ENCODE results near the gene LY9.

LY9 gene

DNA sequence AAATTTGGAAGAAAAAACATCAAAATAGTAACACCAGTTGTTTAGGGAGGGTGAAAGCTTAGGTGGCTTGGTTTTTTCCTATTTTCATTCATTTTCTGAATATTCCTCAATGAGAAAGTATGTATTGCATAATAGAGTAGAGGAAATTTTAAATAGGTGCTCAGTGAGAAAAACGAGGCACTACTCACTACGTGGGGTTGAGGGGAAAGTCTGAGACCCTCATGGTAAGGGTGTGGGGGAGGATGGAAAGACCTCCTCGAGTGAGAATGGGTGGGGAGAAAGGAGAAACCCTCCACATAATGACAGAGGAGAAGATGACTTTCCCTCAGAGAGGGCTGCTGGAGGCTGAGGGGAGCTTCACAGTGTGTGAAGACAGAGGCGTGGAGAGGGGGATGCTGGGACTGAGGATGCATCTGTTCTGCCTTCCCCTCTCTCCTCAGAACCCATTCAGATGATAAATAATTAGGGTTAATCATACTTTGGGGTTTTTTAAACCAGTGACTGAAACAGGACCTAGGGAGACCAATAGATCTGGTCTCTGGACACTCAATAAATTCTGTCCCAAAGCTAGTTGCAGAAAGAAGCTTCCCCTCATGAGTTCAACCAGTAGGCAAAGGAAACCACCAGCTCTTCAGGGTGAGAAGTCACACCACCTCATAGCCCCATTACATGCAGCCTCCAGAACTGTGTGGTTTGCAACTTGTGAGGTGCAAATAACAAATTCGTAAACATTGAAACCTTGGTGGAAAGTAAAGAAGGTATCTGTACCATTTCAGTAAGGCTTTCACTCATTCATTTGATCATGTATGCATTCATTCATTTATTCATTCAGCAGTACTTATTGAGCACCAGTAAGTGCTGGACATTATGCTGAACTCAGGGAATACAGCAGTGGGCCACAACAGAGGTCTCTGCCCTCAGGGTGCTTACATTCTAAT is 39.8 kb upstream of the LY9 start:
- H3K27me3 ChIP-seq (ENCODE audit: control insufficient read depth, insufficient read depth, low read length), result 0 out of 2 replicates have a peak, but pooled peaks cover 3% of the 10 kb centered on the region
- no peak overlapping the region for H3K9ac ChIP-seq (ENCODE audit: low read length)
- H3K4me1 ChIP-seq (ENCODE audit: control insufficient read depth, insufficient read depth, low read length), result no peaks in the 10 kb centered on the region
- H3K27ac ChIP-seq (ENCODE audit: low read depth, low read length), result no peak overlapping the region
- H3K4me3 ChIP-seq (ENCODE audit: low read depth, low read length), result no peak overlapping the region
- H3K36me3 ChIP-seq (ENCODE audit: control insufficient read depth, insufficient read depth, low read length), result no peaks in the 10 kb centered on the region
- H3K9me3 ChIP-seq (ENCODE audit: control insufficient read depth, insufficient read depth, low read depth, low read length), result no peaks in the 10 kb centered on the region

DNA sequence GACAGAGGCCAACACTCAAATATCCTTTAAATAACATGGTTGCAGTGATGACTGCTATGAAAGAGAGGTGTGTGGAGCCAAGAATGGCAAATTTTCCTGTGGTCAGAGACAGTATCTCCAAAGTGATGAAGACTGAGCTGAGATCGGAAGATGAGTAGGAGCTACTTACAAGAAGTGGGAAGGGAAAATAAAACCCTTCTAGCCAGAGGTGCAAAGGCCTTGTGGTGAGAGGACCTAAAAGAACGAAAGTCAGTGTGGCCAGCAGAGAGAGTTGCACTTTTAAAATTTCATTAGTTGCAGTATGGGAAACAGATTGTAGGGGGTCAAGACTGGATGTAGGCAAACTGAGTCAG is 39.1 kb upstream of the LY9 start:
- Histone ChIP-seq H3K9me3 (ENCODE audit: control insufficient read depth, insufficient read depth, low read depth, low read length) (no peaks in the 10 kb centered on the region), H3K9ac (ENCODE audit: low read length) (no peak overlapping the region), H3K27ac (ENCODE audit: low read depth, low read length) (no peak overlapping the region), H3K4me1 (ENCODE audit: control insufficient read depth, insufficient read depth, low read length) (no peaks in the 10 kb centered on the region), H3K4me3 (ENCODE audit: low read depth, low read length) (no peak overlapping the region), H3K27me3 (ENCODE audit: control insufficient read depth, insufficient read depth, low read length) (no peaks in the 10 kb centered on the region), H3K36me3 (ENCODE audit: control insufficient read depth, insufficient read depth, low read length) (no peaks in the 10 kb centered on the region)

DNA sequence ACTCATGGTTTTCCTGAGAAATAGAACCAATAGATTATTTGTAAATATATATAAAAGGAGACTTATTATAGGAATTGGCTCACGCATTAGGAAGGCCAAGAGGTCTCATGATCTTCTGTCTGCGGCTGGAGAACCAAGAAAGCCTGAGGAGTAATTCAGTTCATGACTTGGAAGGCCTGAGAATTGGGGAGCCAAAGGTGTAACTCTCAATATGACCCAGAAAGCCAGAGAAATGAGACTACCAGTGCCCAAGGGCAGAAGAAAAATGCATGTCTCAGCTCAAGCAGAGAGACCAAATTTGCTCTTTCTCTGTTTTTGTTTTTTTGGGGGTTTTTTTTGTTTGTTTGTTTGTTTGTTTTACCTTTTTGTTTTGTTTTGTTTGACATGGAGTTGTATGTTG is 37.5 kb upstream of the LY9 start:
- no peak overlapping the region for H3K27ac ChIP-seq (ENCODE audit: low read depth, low read length)
- no peak overlapping the region for H3K4me3 ChIP-seq (ENCODE audit: low read depth, low read length)
- no peaks in the 10 kb centered on the region for H3K4me1 ChIP-seq (ENCODE audit: control insufficient read depth, insufficient read depth, low read length)
- H3K9me3 ChIP-seq (ENCODE audit: control insufficient read depth, insufficient read depth, low read depth, low read length), result no peaks in the 10 kb centered on the region
- H3K36me3 ChIP-seq (ENCODE audit: control insufficient read depth, insufficient read depth, low read length), result no peaks in the 10 kb centered on the region
- no peaks in the 10 kb centered on the region for H3K27me3 ChIP-seq (ENCODE audit: control insufficient read depth, insufficient read depth, low read length)
- H3K9ac ChIP-seq (ENCODE audit: low read length), result no peak overlapping the region

GRCh38 chr1:160759740-160760139 is 36.2 kb upstream of the LY9 start:
- no peaks in the 10 kb centered on the region for H3K4me1 ChIP-seq (ENCODE audit: control insufficient read depth, insufficient read depth, low read length)
- no peaks in the 10 kb centered on the region for H3K36me3 ChIP-seq (ENCODE audit: control insufficient read depth, insufficient read depth, low read length)
- H3K4me3 ChIP-seq (ENCODE audit: low read depth, low read length), result no peak overlapping the region
- H3K9me3 ChIP-seq (ENCODE audit: control insufficient read depth, insufficient read depth, low read depth, low read length), result no peaks in the 10 kb centered on the region
- no peaks in the 10 kb centered on the region for H3K27me3 ChIP-seq (ENCODE audit: control insufficient read depth, insufficient read depth, low read length)
- H3K27ac ChIP-seq (ENCODE audit: low read depth, low read length), result no peak overlapping the region
- H3K9ac ChIP-seq (ENCODE audit: low read length), result no peak overlapping the region

GRCh38 chr1:160761046-160761445 is 34.9 kb upstream of the LY9 start:
- H3K4me3 ChIP-seq (ENCODE audit: low read depth, low read length), result no peak overlapping the region
- H3K27ac ChIP-seq (ENCODE audit: low read depth, low read length), result no peak overlapping the region
- no peaks in the 10 kb centered on the region for H3K9me3 ChIP-seq (ENCODE audit: control insufficient read depth, insufficient read depth, low read depth, low read length)
- no peaks in the 10 kb centered on the region for H3K36me3 ChIP-seq (ENCODE audit: control insufficient read depth, insufficient read depth, low read length)
- H3K27me3 ChIP-seq (ENCODE audit: control insufficient read depth, insufficient read depth, low read length), result no peaks in the 10 kb centered on the region
- H3K9ac ChIP-seq (ENCODE audit: low read length), result no peak overlapping the region
- H3K4me1 ChIP-seq (ENCODE audit: control insufficient read depth, insufficient read depth, low read length), result no peaks in the 10 kb centered on the region

- H3K36me3 ChIP-seq (ENCODE audit: control insufficient read depth, insufficient read depth, low read length), result no peaks in the 10 kb centered on the region
- no peaks in the 10 kb centered on the region for H3K27me3 ChIP-seq (ENCODE audit: control insufficient read depth, insufficient read depth, low read length)
- no peaks in the 10 kb centered on the region for H3K9me3 ChIP-seq (ENCODE audit: control insufficient read depth, insufficient read depth, low read depth, low read length)
- H3K4me1 ChIP-seq (ENCODE audit: control insufficient read depth, insufficient read depth, low read length), result no peaks in the 10 kb centered on the region
- H3K4me3 ChIP-seq (ENCODE audit: low read depth, low read length), result no peak overlapping the region
- H3K9ac ChIP-seq (ENCODE audit: low read length), result no peak overlapping the region
- no peak overlapping the region for H3K27ac ChIP-seq (ENCODE audit: low read depth, low read length)
Observed at GRCh38 chr1:160761886-160762285, 34.1 kb upstream of the LY9 start.

DNA sequence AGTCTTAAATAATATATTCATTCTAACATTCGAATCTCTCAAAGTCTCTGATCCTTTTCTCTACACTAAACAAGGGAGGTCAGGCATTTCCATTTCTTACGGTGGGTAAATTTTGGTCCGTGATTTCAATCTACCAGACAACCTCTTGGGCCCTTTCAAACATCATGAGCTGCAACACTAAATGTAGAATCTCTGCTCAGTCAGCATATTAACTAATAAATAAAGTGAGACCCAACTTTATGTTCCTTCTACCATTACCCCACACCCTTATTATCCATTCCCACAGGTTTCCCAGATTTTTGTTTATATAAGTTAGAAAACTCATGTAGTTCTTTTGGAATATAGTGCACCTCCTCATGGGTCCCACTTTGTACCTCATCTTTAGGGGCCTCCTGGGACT is 32.0 kb upstream of the LY9 start:
- Histone ChIP-seq H3K27ac (ENCODE audit: low read depth, low read length) (no peak overlapping the region), H3K27me3 (ENCODE audit: control insufficient read depth, insufficient read depth, low read length) (no peaks in the 10 kb centered on the region), H3K4me3 (ENCODE audit: low read depth, low read length) (no peak overlapping the region), H3K9ac (ENCODE audit: low read length) (no peak overlapping the region), H3K9me3 (ENCODE audit: control insufficient read depth, insufficient read depth, low read depth, low read length) (no peaks in the 10 kb centered on the region), H3K4me1 (ENCODE audit: control insufficient read depth, insufficient read depth, low read length) (peaks cover 6% of the 10 kb centered on the region; the same call in 1 of the 2 replicates), H3K36me3 (ENCODE audit: control insufficient read depth, insufficient read depth, low read length) (no peaks in the 10 kb centered on the region)

GRCh38 chr1:160767395-160768294 is 28.3 kb upstream of the LY9 start:
- H3K27ac ChIP-seq (ENCODE audit: low read depth, low read length), result no peak overlapping the region

DNA sequence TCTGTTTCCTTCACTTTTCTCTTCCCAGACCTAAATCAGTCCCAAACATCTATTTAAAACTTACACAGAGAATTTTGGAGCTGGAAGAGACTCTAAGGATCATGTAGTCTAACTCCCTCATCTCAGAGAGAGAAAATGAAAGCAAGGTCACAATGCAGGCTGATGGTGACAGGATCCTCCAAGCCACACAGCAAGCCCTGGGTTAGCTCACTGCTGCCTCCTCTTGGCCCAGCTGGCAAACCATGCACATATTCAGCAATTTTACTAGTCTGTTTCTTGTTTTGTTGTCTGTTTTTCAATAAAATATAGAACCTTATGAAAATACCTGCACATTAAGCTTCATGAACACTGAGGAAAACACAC is 27.7 kb upstream of the LY9 start:
- H3K27me3 ChIP-seq (ENCODE audit: control insufficient read depth, insufficient read depth, low read length), result no peaks in the 10 kb centered on the region
- H3K4me3 ChIP-seq (ENCODE audit: low read depth, low read length), result no peak overlapping the region
- no peaks in the 10 kb centered on the region for H3K36me3 ChIP-seq (ENCODE audit: control insufficient read depth, insufficient read depth, low read length)
- no peak overlapping the region for H3K9ac ChIP-seq (ENCODE audit: low read length)
- no peak overlapping the region for H3K27ac ChIP-seq (ENCODE audit: low read depth, low read length)
- H3K4me1 ChIP-seq (ENCODE audit: control insufficient read depth, insufficient read depth, low read length), result peaks cover 6% of the 10 kb centered on the region; the same call in 1 of the 2 replicates
- H3K9me3 ChIP-seq (ENCODE audit: control insufficient read depth, insufficient read depth, low read depth, low read length), result no peaks in the 10 kb centered on the region; the same call in 1 of the 2 replicates

More at GRCh38 chr1:160767395-160768294, 28.3 kb upstream of the LY9 start:
- Histone ChIP-seq H3K9ac (ENCODE audit: low read length) (no peak overlapping the region), H3K36me3 (ENCODE audit: control insufficient read depth, insufficient read depth, low read length) (no peaks in the 10 kb centered on the region), H3K4me1 (ENCODE audit: control insufficient read depth, insufficient read depth, low read length) (peaks cover 6% of the 10 kb centered on the region; the same call in 1 of the 2 replicates), H3K4me3 (ENCODE audit: low read depth, low read length) (no peak overlapping the region), H3K27me3 (ENCODE audit: control insufficient read depth, insufficient read depth, low read length) (no peaks in the 10 kb centered on the region), H3K9me3 (ENCODE audit: control insufficient read depth, insufficient read depth, low read depth, low read length) (no peaks in the 10 kb centered on the region; the same call in 1 of the 2 replicates)

- Histone ChIP-seq H3K9ac (ENCODE audit: low read length) (no peak overlapping the region), H3K9me3 (ENCODE audit: control insufficient read depth, insufficient read depth, low read depth, low read length) (no peaks in the 10 kb centered on the region; the same call in 1 of the 2 replicates), H3K4me3 (ENCODE audit: low read depth, low read length) (no peak overlapping the region), H3K4me1 (ENCODE audit: control insufficient read depth, insufficient read depth, low read length) (peaks cover 12% of the 10 kb centered on the region; the same call in 1 of the 2 replicates), H3K27ac (ENCODE audit: low read depth, low read length) (no peak overlapping the region), H3K27me3 (ENCODE audit: control insufficient read depth, insufficient read depth, low read length) (no peaks in the 10 kb centered on the region), H3K36me3 (ENCODE audit: control insufficient read depth, insufficient read depth, low read length) (no peaks in the 10 kb centered on the region)
Observed at GRCh38 chr1:160772331-160772730, 23.6 kb upstream of the LY9 start.

DNA sequence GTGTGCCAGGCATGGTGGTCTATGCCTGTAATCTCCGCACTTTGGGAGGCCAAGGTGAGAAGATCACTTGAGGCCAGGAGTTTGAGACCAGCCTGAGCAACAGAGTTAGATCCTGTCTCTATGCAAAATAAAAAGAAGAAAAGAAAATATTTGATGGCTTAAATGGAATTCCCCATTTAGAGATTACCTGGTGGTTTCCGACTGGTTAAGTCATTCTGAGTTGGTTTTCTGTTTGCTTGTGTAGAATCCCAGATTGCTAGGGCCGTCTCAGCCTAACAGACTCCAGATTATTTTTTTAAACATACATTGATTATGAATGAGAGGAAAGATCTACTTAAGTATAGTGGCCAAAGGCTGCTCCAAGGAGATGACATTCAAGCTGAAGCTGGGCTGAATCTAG is 22.9 kb upstream of the LY9 start:
- no peak overlapping the region for H3K27ac ChIP-seq (ENCODE audit: low read depth, low read length)
- H3K4me1 ChIP-seq (ENCODE audit: control insufficient read depth, insufficient read depth, low read length), result peaks cover 6% of the 10 kb centered on the region; the same call in 1 of the 2 replicates
- H3K27me3 ChIP-seq (ENCODE audit: control insufficient read depth, insufficient read depth, low read length), result no peaks in the 10 kb centered on the region
- no peak overlapping the region for H3K4me3 ChIP-seq (ENCODE audit: low read depth, low read length)
- H3K9ac ChIP-seq (ENCODE audit: low read length), result no peak overlapping the region
- H3K9me3 ChIP-seq (ENCODE audit: control insufficient read depth, insufficient read depth, low read depth, low read length), result no peaks in the 10 kb centered on the region; the same call in 1 of the 2 replicates
- no peaks in the 10 kb centered on the region for H3K36me3 ChIP-seq (ENCODE audit: control insufficient read depth, insufficient read depth, low read length)
